ENCODE data around the gene DCAF16.

- TF ChIP-seq POLR2AphosphoS5 (IDR thresholded peaks at IDR 0.05; ENCODE audit: low read depth, low read length), result no peak
- TF ChIP-seq, protein P1, sequence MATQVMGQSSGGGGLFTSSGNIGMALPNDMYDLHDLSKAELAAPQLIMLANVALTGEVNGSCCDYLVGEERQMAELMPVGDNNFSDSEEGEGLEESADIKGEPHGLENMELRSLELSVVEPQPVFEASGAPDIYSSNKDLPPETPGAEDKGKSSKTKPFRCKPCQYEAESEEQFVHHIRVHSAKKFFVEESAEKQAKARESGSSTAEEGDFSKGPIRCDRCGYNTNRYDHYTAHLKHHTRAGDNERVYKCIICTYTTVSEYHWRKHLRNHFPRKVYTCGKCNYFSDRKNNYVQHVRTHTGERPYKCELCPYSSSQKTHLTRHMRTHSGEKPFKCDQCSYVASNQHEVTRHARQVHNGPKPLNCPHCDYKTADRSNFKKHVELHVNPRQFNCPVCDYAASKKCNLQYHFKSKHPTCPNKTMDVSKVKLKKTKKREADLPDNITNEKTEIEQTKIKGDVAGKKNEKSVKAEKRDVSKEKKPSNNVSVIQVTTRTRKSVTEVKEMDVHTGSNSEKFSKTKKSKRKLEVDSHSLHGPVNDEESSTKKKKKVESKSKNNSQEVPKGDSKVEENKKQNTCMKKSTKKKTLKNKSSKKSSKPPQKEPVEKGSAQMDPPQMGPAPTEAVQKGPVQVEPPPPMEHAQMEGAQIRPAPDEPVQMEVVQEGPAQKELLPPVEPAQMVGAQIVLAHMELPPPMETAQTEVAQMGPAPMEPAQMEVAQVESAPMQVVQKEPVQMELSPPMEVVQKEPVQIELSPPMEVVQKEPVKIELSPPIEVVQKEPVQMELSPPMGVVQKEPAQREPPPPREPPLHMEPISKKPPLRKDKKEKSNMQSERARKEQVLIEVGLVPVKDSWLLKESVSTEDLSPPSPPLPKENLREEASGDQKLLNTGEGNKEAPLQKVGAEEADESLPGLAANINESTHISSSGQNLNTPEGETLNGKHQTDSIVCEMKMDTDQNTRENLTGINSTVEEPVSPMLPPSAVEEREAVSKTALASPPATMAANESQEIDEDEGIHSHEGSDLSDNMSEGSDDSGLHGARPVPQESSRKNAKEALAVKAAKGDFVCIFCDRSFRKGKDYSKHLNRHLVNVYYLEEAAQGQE (IDR thresholded peaks at IDR 0.05; ENCODE audit: insufficient read depth in 1 of 2, low read depth in 2 of 2, low read length in 2 of 2), result no peak
- TF ChIP-seq TAF1 (IDR thresholded peaks at IDR 0.05; ENCODE audit: borderline replicate concordance, insufficient read depth, low read length), result no peak
- TF ChIP-seq FOXP2 (optimal IDR thresholded peaks at IDR 0.05; ENCODE audit: borderline replicate concordance, extremely low read depth, extremely low read length, insufficient read depth), result no peak
- TF ChIP-seq SIN3A (IDR thresholded peaks at IDR 0.05; ENCODE audit: borderline replicate concordance, insufficient read depth, low read length), result no peak
These were observed 56.9 kb downstream of the DCAF16 start for GRCh38 chr4:17753646-17754045.
